Stomach smooth muscle (tissue), 2 donors: ENCODE measurements around the gene SPATA6L.

Source experiments
- H3K27ac ChIP-seq: one replicate; pipeline ENCODE4 v1.7.0; 2013; ENCODE audit warnings: mild to moderate bottlenecking, low read length, inconsistent platforms
- H3K27me3 ChIP-seq, 2 donors: one replicate each; pipeline ENCODE4 v1.7.0; 2013; ENCODE audit warnings: low read length in 2 of 2; ENCODE audit not compliant: insufficient read depth in 2 of 2, control insufficient read depth in 1 of 2
- H3K36me3 ChIP-seq, 2 donors: one replicate each; pipeline ENCODE4 v1.7.0; 2013; ENCODE audit warnings: low read length in 2 of 2; ENCODE audit not compliant: control insufficient read depth in 2 of 2, insufficient read depth in 2 of 2
- H3K4me1 ChIP-seq: one replicate; pipeline ENCODE4 v1.7.0; 2013; ENCODE audit warnings: low read length; ENCODE audit not compliant: control insufficient read depth, insufficient read depth
- H3K4me3 ChIP-seq, 2 donors: one replicate each; pipeline ENCODE4 v1.7.0; 2013; ENCODE audit warnings: low read length in 2 of 2
- H3K9ac ChIP-seq, 2 donors: one replicate each; pipeline ENCODE4 v1.7.0; 2013; ENCODE audit warnings: low read length in 2 of 2, mild to moderate bottlenecking in 1 of 2
- H3K9me3 ChIP-seq, 2 donors: one replicate each; pipeline ENCODE4 v1.7.0; 2013; ENCODE audit warnings: low read length in 2 of 2; ENCODE audit not compliant: control insufficient read depth in 2 of 2
- donor health status: healthy.
- donor health status: Pancreatic carcinoma.

The SPATA6L gene

DNA sequence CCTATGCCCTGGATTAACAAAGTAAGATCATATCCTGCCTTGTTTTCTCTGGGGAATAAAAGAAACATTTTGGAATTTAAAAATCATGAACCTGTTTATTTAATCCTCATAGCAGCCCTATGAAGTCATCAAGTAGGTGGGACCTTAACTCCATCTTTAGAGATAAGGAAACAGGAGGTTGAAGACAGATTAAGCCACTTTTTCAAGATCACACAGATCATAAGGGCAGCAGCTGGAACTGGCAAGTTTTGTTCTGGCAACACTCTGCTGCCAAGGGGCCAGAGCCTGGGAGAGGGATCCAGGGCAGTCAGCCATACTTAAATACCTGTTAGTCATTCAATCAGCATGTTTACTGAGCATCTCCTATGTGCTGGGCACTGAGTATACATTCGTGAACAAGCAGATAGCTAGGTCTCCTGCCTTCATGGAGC, 112.3 kb downstream of the SPATA6L start:
- Histone ChIP-seq H3K4me3 (no peak overlapping the region), H3K9me3 (peaks cover 0 to 3% of the 10 kb centered on the region in 2 donors), H3K27ac (no peak overlapping the region), H3K36me3 (no peaks in the 10 kb centered on the region), H3K9ac (no peak overlapping the region), H3K4me1 (peaks cover 23% of the 10 kb centered on the region), H3K27me3 (no peaks in the 10 kb centered on the region)

DNA sequence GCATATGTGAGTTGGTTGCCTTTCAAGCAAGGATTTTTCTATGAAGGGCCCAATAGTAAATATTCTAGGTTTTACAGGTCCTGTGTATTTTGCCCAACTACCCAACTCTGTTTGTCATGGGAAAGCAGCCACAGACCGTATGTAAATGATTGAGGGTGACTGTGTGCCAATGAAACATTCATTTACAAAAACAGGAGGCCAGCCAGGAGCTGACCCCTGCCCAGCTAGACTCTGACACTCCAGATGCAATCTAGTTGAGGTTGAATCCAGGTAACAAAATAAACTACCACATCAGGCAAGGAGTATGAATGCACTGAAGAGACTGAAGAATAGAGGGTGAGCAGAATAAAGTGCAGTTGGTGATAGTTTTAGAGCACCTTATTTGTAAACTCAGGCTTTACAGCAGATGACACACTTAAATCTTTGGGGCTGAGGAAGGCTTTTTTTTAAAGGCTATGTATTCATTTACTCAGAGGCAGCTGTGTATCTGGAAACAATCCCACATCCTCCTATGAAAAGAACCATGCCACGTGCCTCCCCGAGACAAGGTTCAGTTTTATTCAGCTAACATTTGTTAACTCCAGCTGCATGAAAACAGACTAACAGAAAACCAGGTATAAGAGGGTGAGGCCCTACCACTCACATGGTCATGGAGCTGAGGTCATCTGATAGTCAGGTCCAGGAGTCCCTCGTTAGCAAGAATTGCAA, 115.3 kb downstream of the SPATA6L start:
- H3K4me1 ChIP-seq, result peaks cover 24% of the 10 kb centered on the region
- H3K4me3 ChIP-seq, result no peak overlapping the region
- peak overlapping the region; percentile 31 for H3K27ac ChIP-seq
- H3K36me3 ChIP-seq, result no peaks in the 10 kb centered on the region
- no peaks in the 10 kb centered on the region for H3K27me3 ChIP-seq
- H3K9ac ChIP-seq, result no peak overlapping the region
- H3K9me3 ChIP-seq, result no peaks in the 10 kb centered on the region

DNA sequence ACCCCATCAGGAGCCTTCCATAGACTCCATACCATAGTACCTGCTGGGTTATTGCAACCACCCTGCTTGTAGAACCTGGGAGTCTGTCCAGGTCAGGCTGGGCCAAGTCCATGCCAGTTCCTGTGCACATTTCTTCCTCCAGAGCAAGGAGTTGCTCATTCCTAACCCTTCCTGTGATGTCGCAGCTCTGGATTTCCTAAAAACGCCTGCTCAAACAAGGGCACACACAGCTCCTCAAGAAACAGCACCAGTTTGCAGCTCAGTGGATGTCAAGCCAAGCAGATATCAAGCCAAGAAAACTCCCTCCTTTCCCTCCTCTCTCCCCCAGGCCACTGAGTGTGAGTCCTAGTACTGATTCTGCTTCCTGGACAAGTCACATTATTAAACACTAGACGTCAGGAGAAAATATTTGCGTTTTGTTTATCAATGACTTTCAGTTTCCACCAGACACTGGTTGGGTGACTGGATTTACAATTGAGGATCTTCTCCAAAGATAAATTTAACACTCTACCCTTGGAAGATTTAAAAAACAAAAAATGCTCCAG, 116.5 kb downstream of the SPATA6L start:
- Histone ChIP-seq H3K4me1 (peaks cover 21% of the 10 kb centered on the region), H3K9me3 (no peaks in the 10 kb centered on the region), H3K4me3 (no peak overlapping the region), H3K27ac (no peak overlapping the region), H3K27me3 (no peaks in the 10 kb centered on the region), H3K36me3 (no peaks in the 10 kb centered on the region), H3K9ac (no peak overlapping the region)

DNA sequence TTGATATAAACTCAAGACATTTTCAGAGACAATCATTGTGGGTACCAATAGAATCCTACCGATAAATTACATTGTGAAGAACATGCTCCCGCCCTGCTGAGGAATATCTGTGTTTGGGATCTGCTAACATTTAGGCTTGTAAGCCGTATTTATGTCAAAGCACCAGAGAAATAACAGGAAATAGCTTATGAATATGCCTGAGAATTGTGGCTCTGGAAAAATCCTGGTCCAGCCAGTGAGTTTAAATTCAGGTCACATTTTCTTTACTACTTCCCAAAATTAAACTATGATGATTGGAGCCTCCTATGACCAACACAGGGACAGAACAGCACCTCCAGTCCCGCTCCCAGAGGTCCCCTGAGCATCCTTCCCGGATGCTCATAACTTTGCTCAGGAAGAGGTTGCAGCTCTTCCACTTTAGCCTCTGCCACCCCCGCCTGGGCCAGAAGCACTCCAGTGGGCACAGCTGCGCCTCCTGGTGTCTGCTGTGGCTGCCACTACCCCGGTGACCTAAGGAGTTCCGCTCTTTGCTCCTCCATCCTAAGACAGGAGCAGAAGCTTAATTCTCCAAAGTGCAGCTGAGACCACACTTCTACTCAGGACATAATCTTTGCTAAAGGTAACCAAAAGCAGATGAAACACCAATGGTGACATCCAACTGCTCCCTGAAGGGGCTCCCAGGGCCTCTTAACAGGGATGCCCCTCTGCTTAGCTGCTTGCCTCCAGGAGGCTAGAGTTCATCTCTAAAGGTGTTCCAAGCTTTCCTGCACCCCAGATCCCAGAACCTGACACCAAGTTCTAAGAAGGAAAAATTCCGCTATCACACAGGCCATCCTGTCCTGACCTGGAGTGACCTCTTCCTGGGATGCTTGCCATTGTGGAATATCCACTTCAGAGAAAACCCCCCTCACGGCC, 117.2 kb downstream of the SPATA6L start:
- no peak overlapping the region for H3K9ac ChIP-seq
- peaks cover 21% of the 10 kb centered on the region for H3K4me1 ChIP-seq
- H3K36me3 ChIP-seq, result no peaks in the 10 kb centered on the region
- no peak overlapping the region for H3K27ac ChIP-seq
- H3K9me3 ChIP-seq, result no peaks in the 10 kb centered on the region
- no peaks in the 10 kb centered on the region for H3K27me3 ChIP-seq
- no peak overlapping the region for H3K4me3 ChIP-seq
